Omental fat pad (tissue), 4 donors: ENCODE results near the gene TSPY3. TPM values are rescaled to one million over a fixed set of nuclear protein-coding genes. Genes with fewer than 3 reads are reported as not detected.
"Not testable (repeated sequence)": the region's sequence is repeated elsewhere in the genome, so short reads cannot be mapped to it uniquely, and the experiment has no call there.

Source experiments
- ATAC-seq: fragments of 150-250 bp; one replicate; pipeline ENCODE4 v1.9.1; 2016; ENCODE audit warnings: mild to moderate bottlenecking, moderate library complexity; ENCODE audit not compliant: low FRiP score
- DNase-seq: peaks from one replicate; pipeline ENCODE4 v3.0.0-alpha.2; 2019; ENCODE audit warnings: low spot score
- total RNA-seq, 4 donors: library from RNA; depleted of rRNA; stranded (reverse); fragments of >200 nt; gene quantifications; one replicate each; pipeline ENCODE4 v1.1.0, GENCODE V29; 2016

The TSPY3 gene
- total RNA-seq = not detected

DNA sequence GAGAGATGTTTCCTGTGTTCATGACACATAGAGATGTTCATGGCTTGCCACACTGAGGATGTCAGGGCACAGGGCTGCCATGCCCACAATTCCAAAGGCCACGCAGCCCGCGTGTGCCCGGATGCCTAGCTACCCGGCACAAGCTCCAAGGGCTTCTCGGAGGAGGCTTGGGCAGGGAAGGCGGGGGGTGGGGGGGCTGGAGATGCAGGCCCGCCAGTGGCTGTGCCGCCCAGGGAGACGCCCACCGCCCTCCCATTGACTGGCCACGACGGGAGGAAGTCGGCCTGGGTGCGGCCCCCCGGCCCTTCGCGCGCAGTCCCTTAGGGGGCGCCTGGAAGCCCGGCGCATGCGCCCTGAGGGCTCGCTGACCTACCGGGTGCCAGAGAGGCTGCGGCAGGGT is at the start of gene TSPY3:
Gene TSPY3 (plus strand): TSS at position 301 of the 400 bp plus-strand sequence. CDS start 46 bp downstream, at position 347.
- not testable (repeated sequence) for DNase-seq, ATAC-seq

DNA sequence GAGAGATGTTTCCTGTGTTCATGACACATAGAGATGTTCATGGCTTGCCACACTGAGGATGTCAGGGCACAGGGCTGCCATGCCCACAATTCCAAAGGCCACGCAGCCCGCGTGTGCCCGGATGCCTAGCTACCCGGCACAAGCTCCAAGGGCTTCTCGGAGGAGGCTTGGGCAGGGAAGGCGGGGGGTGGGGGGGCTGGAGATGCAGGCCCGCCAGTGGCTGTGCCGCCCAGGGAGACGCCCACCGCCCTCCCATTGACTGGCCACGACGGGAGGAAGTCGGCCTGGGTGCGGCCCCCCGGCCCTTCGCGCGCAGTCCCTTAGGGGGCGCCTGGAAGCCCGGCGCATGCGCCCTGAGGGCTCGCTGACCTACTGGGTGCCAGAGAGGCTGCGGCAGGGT is 40.7 kb upstream of the TSPY3 start, which contains the start of gene TSPY8:
Gene TSPY8 (plus strand): TSS at position 301 of the 400 bp plus-strand sequence. CDS start 46 bp downstream, at position 347.
- not testable (repeated sequence) for ATAC-seq, DNase-seq

DNA sequence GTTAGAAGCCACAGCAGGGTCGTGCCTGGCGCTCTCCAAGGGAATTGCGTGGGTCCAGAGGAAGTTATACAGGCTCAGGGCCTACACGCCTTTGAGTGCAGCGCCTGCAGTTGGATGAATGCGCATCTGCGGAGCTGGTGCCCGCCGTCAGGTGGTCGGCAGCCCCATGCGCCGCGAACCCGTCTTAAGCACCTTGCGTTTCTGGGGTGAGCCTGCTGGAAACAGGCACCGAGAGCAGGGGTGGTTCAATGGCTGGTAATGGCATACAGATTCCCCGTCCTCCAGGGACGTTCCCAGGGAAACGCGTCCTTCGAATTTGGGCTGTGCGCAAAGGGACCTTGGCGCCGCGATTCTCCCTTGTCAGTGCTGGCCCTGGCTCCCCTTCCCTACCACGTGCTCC is 1.7 kb upstream of the TSPY3 start:
- ATAC-seq, DNase-seq: not testable (repeated sequence)

Other genes starting within 250 kb of the TSPY3 start
- not detected for gene TSPY4, start 61.0 kb upstream of the TSPY3 start, total RNA-seq
- gene TSPY8, start 40.6 kb upstream of the TSPY3 start, total RNA-seq = not detected
- not detected for gene TSPY1, start 68.5 kb downstream of the TSPY3 start, total RNA-seq
- gene TSPY9, start 88.8 kb downstream of the TSPY3 start, total RNA-seq = not detected
- gene TSPY10, start 129.5 kb downstream of the TSPY3 start, total RNA-seq = not detected